Activated naive CD8-positive, alpha-beta T cell (primary cell): ENCODE results near the gene GLRB.
"Not testable (repeated sequence)": the region's sequence is repeated elsewhere in the genome, so short reads cannot be mapped to it uniquely, and the experiment has no call there.

ENCODE experiments used
- H3K27ac Mint-ChIP-seq: one replicate; pipeline ENCODE4 v1.8.0; 2021; ENCODE audit warnings: mixed read lengths
- H3K27me3 Mint-ChIP-seq: one replicate; pipeline ENCODE4 v1.8.0; 2021; ENCODE audit warnings: mixed read lengths
- H3K36me3 Mint-ChIP-seq: one replicate; pipeline ENCODE4 v1.8.0; 2021; ENCODE audit warnings: mixed read lengths
- H3K4me1 Mint-ChIP-seq: one replicate; pipeline ENCODE4 v1.8.0; 2021; ENCODE audit warnings: low read depth, mixed read lengths
- H3K4me3 Mint-ChIP-seq: one replicate; pipeline ENCODE4 v1.8.0; 2021; ENCODE audit warnings: mild to moderate bottlenecking, mixed read lengths
- H3K9me3 Mint-ChIP-seq: one replicate; pipeline ENCODE4 v1.8.0; 2021; ENCODE audit warnings: low read depth, mixed read lengths

GLRB gene

DNA sequence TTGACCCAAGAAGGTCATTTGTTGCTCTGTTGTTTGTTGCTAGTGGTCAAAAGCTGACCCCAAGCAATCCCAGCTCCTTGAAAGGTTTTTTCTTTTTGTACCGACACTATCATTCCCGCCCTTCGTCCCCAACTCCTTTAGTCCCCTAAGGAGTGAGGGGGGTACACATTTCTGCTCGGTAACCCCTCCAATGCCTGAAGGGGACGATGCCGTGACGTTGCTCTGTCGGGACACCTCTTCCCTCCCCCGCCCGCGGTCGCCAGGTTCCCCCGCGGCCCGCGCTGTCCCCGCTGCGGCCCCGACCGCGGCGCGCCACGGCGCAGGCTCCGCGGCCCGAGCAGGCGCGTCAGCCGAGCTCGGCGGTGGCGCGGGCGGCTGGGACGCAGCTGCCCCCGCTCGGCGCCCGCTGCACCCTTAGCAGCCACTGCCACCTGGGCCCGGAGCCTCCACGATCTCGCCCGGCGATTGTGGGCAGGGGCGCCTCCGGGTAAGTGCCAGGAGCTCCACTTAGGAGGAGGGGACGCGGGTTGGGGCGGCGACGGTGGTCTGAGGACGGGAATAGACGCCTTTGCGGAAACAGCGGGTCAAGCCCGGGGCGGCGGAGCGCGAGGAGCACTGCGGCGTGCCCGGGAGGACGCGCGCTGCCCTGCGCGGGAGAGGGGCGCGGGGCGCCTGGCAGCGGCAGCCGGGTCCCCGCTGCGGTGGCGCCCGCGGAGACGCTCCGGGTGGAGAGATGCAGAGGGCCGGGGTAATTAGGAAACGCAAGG is at the start of gene GLRB:
Gene GLRB, plus strand, starts transcription at position 340 of the 767 bp plus-strand sequence. CDS start 1,875 bp downstream, outside the sequence.
- no peak within 1 kb of the TSS for H3K4me3 Mint-ChIP-seq
- H3K27ac Mint-ChIP-seq: no peak within 1 kb of the TSS
- H3K9me3 Mint-ChIP-seq: no peaks in the 10 kb centered on the region
- peaks cover 8% of the 10 kb centered on the region for H3K27me3 Mint-ChIP-seq
- H3K36me3 Mint-ChIP-seq: no peaks in the 10 kb centered on the region
- H3K4me1 Mint-ChIP-seq: no peaks in the 10 kb centered on the region

DNA sequence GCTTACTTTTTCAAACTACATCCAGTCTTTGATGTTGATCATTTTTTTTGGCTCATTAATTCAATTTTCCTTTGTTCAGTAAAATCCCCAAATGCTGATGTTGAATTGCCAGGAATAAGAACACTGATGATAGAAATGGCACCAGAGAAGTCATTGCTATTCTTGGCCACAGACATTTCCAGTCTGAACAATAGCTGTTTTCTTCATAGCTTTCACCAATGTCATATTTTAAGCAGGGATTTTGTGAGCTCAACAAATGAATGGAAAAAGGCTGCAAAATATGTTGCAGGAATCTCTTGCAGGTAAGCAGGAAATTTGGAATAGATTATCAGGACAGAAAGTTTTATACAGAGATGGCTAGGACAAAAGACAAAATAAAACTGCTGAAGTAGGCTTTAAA is 40.5 kb upstream of the GLRB start:
- Mint-ChIP-seq H3K4me1 (no peaks in the 10 kb centered on the region), H3K9me3 (peaks cover 3% of the 10 kb centered on the region)

DNA sequence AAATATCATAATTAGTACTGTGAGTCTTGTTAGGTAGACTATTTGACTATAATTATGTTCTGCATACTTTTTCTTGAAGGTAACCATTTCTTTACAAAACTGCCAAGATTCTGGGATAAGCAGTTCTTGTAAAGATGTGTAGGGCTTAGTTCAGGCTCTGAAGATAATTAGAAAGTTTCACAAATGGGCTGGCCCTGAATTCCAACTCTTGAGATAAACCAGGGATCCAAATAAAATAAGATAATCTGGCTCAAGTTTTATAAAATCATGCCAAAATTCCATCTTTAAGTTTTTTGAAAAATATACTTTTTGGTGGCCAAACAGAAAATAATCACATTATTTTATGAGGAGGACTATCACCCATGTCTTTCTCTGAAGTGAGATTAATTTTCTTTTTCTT is 35.5 kb upstream of the GLRB start:
- no peaks in the 10 kb centered on the region for H3K27me3 Mint-ChIP-seq
- H3K36me3 Mint-ChIP-seq: no peaks in the 10 kb centered on the region
- H3K4me3 Mint-ChIP-seq: no peak overlapping the region
- H3K9me3 Mint-ChIP-seq: no peaks in the 10 kb centered on the region
- H3K4me1 Mint-ChIP-seq: no peaks in the 10 kb centered on the region
- no peak overlapping the region for H3K27ac Mint-ChIP-seq

More for the DNA sequence above, 40.5 kb upstream of the GLRB start:
- H3K27me3 Mint-ChIP-seq: no peaks in the 10 kb centered on the region
- no peaks in the 10 kb centered on the region for H3K36me3 Mint-ChIP-seq
- no peak overlapping the region for H3K4me3 Mint-ChIP-seq
- H3K27ac Mint-ChIP-seq: no peak overlapping the region

DNA sequence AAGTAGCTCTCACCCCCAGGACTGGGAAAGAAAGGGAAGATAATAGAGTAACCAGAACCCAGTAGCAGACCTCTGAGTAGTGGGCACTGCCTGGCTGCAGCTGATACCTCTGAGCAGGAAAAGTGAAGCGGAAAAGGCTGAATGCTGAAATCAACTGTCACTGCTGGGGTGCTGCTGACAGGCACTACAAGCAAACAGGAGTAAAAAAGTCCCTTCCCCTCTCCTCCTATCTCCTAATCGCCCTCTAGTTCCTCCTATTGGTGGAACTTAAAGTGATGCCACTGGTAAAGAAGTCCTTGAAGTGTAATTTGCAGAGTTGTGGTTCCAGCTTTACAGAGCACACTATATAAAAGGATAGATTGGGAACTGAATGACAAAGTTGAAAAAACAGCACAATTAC is 32.8 kb upstream of the GLRB start:
- Mint-ChIP-seq H3K27ac (no peak overlapping the region), H3K9me3 (no peaks in the 10 kb centered on the region), H3K27me3 (no peaks in the 10 kb centered on the region), H3K36me3 (no peaks in the 10 kb centered on the region), H3K4me3 (no peak overlapping the region), H3K4me1 (no peaks in the 10 kb centered on the region)

DNA sequence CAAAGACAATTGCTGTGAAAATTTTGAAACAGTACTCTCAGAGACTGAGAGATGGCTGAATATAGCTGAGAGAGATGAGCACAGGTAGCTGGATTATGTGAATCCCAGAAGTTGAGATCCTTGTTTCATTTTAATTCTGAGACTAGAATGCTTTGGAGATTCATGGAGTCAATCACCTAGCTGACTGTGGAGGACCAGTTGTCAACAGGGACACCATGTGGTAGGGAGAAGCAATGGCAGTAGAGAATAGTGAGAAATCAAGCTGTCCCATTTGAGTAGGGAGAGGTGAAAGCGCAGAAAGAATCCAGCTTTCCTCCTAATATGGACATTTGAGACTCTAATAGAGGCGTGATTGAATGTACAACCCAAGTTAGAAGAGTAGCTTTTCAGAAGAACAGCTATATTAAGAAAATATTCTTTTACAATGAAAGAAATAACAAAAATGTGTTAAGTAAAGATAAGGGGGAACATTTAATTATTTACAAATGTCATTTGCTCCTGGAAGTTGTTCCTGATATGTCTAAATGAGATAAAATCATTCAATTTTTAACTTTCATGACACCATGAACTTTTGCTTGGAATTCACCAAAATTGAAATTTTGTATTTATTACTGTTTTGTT is 30.3 kb upstream of the GLRB start:
- no peaks in the 10 kb centered on the region for H3K9me3 Mint-ChIP-seq
- H3K36me3 Mint-ChIP-seq: no peaks in the 10 kb centered on the region
- H3K4me3 Mint-ChIP-seq: no peak overlapping the region
- H3K4me1 Mint-ChIP-seq: no peaks in the 10 kb centered on the region
- no peaks in the 10 kb centered on the region for H3K27me3 Mint-ChIP-seq
- H3K27ac Mint-ChIP-seq: no peak overlapping the region

DNA sequence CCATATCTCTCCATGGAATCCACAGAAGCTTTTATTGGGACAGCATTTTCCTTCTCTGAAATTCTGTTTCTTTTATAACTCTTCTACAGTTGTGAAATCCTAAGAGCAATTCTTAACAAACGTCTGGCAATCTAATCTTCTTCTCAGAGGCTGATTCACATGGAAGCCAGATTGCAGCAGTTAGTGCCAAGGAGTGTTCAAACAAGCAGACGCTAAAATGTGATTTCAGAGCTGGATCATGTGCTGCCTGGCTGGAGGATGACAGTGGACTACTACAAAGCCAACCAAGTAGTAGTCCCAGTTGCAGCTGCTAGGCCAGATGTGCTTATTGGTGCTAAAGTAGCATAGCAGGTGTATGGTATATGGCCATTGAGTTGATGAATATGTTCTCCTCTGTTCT is 27.7 kb upstream of the GLRB start:
- H3K27ac Mint-ChIP-seq: no peak overlapping the region

DNA sequence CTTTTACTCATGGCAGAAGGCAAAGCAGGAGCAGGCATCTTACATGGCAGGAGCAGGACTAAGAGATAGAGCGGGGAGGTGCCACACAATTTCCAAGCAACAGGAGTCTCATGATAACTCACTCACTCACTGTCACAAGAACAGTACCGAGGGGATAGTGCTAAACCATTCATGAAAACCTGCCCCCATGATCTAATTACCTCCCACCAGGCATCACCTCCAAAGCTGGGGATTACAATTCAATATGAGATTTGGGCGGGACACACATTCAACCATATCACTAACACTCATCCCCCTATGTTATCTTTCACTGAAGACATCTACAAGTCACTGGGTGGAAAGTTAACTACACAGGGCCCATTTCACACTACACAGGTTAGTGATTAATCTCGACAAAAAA is 25.4 kb upstream of the GLRB start:
- Mint-ChIP-seq H3K4me1 (no peaks in the 10 kb centered on the region), H3K9me3 (peaks cover 3% of the 10 kb centered on the region), H3K4me3 (no peak overlapping the region), H3K27me3 (no peaks in the 10 kb centered on the region), H3K27ac (no peak overlapping the region), H3K36me3 (no peaks in the 10 kb centered on the region)

More for the DNA sequence above, 27.7 kb upstream of the GLRB start:
- H3K36me3 Mint-ChIP-seq: no peaks in the 10 kb centered on the region
- H3K27me3 Mint-ChIP-seq: no peaks in the 10 kb centered on the region
- H3K4me3 Mint-ChIP-seq: no peak overlapping the region
- H3K9me3 Mint-ChIP-seq: no peaks in the 10 kb centered on the region
- H3K4me1 Mint-ChIP-seq: no peaks in the 10 kb centered on the region

DNA sequence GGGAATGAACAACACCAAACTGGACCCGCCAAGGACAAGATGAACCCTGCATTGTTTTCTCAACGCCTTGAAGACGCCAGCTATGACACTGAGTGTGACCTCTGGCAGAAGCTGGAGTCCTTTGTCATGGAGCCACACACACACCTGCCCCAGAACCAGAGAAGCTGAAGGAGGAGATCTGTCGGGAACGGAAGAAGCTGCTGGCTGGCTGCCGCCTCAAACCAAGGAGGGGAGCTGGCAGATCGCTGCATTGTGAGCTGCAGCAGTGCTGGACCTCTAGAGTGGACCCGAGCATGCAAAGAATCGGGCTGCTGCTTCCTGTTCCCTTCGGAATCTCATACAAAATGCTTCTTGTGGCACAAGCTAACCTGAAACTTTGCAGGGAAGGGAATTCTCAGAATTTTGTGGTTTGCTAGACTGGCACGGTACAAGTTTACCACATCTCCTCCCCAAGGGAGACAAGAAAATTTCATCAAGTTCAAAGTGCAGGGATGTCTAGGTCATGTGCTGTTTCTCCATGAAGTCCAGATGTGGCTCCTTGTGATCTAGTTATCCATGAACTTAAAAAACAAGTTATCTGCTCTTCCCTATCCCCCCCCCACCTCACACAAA is 23.4 kb upstream of the GLRB start:
- Mint-ChIP-seq H3K9me3 (peaks cover 3% of the 10 kb centered on the region), H3K36me3 (no peaks in the 10 kb centered on the region), H3K4me1 (no peaks in the 10 kb centered on the region), H3K27ac (no peak overlapping the region), H3K4me3 (no peak overlapping the region), H3K27me3 (no peaks in the 10 kb centered on the region)

DNA sequence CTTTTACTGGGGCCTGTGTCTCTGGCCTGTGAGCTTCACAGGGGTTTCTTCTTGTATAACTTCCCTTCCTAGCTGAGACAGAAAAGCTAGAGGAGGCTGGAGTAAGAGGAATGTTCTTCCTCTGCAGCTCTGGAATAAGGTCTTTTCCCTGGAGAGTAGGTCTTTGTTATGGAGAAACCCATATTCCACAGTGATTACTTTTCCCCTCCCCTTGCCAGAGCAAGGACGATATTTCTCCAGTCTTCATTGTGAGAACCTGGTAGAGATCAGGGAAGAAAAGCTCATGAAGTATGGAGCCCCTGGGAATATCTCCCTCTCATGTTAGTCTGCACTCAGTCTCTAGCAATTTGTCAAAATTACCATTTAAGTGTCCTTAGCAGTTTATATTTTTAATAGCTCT is 18.7 kb upstream of the GLRB start:
- H3K9me3 Mint-ChIP-seq: peaks cover 3% of the 10 kb centered on the region
- no peaks in the 10 kb centered on the region for H3K4me1 Mint-ChIP-seq
- no peak overlapping the region for H3K4me3 Mint-ChIP-seq
- H3K27ac Mint-ChIP-seq: no peak overlapping the region
- H3K27me3 Mint-ChIP-seq: no peaks in the 10 kb centered on the region
- H3K36me3 Mint-ChIP-seq: no peaks in the 10 kb centered on the region

DNA sequence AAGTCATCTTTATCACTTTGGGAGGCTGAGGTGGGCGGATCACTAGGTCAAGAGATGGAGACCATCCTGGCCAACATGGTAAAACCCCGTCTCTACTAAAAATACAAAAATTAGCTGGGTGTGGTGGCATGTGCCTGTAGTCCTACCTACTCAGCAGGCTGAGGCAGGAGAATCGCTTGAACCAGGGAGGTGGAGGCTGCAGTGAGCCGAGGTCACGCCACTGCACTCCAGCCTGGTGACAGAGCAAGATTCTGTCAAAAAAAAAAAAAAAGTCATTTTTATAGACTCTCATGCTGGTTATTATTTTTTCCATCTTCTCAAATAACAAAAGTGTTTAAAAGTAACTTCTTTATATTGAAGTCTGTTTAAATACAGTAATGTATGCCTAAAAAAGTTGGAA is 17.1 kb upstream of the GLRB start:
- not testable (repeated sequence) for H3K9me3 Mint-ChIP-seq, H3K27me3 Mint-ChIP-seq, H3K36me3 Mint-ChIP-seq, H3K27ac Mint-ChIP-seq, H3K4me3 Mint-ChIP-seq, H3K4me1 Mint-ChIP-seq

DNA sequence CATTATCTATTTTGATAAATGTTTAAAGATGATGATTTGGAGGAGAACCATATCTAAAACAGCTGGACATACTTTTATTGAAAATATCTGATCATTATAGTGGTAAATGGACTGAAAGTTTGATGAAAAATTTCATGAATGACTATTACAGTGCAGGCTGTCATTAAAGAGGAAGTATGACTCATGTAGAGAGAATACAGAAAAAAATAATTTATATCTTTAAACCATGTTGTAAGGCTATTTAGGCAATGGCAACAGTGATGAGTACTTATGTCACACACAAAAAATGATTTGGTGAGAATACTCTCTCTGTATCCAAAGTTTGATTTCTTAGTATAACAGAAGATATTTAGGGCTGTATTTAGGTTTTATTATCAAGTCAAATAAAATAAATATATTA is 3.9 kb upstream of the GLRB start:
- H3K36me3 Mint-ChIP-seq: no peaks in the 10 kb centered on the region
- H3K4me3 Mint-ChIP-seq: no peak overlapping the region
- H3K4me1 Mint-ChIP-seq: no peaks in the 10 kb centered on the region
- peaks cover 4% of the 10 kb centered on the region for H3K27me3 Mint-ChIP-seq
- no peaks in the 10 kb centered on the region for H3K9me3 Mint-ChIP-seq
- H3K27ac Mint-ChIP-seq: no peak overlapping the region

DNA sequence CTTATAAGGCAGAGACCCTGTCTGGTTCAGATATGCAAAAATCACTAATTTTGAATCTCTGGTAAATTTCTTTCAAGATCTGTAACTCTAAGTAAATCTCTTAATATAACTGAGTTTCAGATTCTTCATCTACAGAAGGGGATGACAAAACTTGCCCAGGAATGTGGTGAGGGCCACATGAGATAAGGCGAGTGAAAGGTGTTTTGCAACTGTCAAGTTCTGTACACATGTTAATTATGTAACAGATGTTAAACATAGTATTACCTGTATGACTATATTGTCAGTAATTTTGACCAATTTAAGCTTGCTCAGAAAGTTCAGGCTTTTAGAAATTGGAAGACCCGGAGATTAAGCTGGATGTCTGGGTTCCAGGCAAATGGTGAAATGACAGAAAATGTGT is 549 bp upstream of the GLRB start:
- Mint-ChIP-seq H3K9me3 (no peaks in the 10 kb centered on the region), H3K27me3 (peaks cover 8% of the 10 kb centered on the region), H3K36me3 (no peaks in the 10 kb centered on the region), H3K27ac (no peak overlapping the region), H3K4me3 (no peak overlapping the region), H3K4me1 (no peaks in the 10 kb centered on the region)

DNA sequence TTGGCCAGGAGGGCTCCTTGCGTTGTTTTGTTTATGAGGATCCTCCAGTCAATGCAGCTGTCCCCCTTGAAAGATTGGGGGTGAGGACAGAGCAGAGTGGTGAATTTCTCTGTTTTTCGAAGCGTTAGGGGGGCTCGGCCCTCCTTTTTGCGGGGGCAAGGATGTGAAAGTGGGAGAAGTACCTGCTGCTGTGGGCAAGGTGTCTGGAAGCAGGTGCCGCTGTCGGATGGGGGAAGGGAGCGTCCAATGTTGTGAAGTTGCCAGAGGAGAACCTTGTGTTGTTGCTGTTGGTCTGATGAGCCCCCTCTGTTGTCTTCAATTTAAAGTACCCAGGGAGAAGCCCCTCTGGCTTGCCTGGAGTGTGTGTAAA is 613 bp downstream of the GLRB start:
- H3K27me3 Mint-ChIP-seq: peaks cover 8% of the 10 kb centered on the region
- H3K36me3 Mint-ChIP-seq: no peaks in the 10 kb centered on the region
- H3K4me1 Mint-ChIP-seq: no peaks in the 10 kb centered on the region
- H3K4me3 Mint-ChIP-seq: no peak overlapping the region
- no peaks in the 10 kb centered on the region for H3K9me3 Mint-ChIP-seq
- no peak overlapping the region for H3K27ac Mint-ChIP-seq

DNA sequence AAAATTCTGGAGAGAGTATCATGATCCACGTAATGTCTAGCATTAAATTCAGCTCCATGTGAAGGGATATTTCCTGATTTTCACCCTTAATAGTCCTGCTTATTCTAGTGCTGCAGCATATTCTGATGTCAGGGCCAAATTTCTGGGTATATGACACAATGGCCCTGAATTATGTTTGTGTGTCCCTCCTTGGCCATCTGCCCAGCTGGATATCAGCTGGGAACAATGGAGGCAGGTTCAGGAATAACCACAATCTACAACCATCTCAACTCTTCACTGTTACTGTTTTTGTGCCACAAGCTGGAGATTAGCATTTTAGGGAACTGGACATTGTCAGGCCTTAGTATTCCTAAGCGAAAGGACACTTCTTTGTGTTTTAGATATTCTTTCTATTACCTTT is 3.5 kb downstream of the GLRB start:
- Mint-ChIP-seq H3K36me3 (no peaks in the 10 kb centered on the region), H3K4me3 (no peak overlapping the region), H3K9me3 (no peaks in the 10 kb centered on the region), H3K4me1 (no peaks in the 10 kb centered on the region), H3K27me3 (peaks cover 5% of the 10 kb centered on the region), H3K27ac (no peak overlapping the region)

DNA sequence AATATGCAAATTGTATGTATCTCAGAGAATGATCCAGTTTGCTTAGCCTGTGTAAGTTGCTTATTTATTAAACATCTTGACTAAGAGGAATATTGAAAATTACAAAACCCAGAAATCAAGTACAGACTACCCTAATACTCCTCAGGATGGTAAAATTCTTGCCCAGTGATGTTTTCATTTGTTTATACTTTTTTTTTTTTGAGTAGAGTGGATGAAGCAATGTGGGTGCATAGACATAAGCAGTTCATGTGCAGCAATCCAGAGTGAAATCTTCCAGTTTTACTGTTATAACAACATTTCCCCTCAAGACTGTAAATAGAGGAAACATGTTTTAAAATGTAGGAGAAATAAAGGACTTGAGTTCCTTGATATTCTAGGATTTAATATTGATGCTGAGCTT is 4.7 kb downstream of the GLRB start:
- Mint-ChIP-seq H3K27me3 (peaks cover 5% of the 10 kb centered on the region), H3K36me3 (no peaks in the 10 kb centered on the region), H3K9me3 (no peaks in the 10 kb centered on the region), H3K4me3 (no peak overlapping the region), H3K4me1 (no peaks in the 10 kb centered on the region), H3K27ac (no peak overlapping the region)

DNA sequence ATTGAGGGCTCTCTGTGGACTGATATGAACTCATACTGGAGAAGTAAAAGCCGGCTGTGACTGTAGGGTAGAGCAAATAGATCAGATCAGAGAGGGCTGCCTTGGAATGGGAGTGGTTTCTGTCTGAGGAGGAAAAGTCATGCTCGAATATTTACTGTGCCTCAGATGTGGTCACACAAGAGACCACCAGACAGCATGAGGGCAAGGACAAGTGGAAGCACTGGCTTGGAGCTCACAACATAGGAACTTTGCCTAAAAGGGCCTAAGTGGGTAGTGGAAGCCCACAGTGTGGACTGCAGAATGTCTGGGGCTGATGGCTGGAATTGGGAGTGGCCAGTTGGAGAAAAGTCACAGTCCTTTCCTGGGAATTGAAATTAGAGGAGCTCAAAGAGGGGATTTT is 19.8 kb downstream of the GLRB start:
- no peak overlapping the region for H3K27ac Mint-ChIP-seq
- H3K4me3 Mint-ChIP-seq: no peak overlapping the region
- peaks cover 4% of the 10 kb centered on the region for H3K9me3 Mint-ChIP-seq
- no peaks in the 10 kb centered on the region for H3K27me3 Mint-ChIP-seq
- no peaks in the 10 kb centered on the region for H3K36me3 Mint-ChIP-seq
- no peaks in the 10 kb centered on the region for H3K4me1 Mint-ChIP-seq
